ENCODE data around the gene BOD1L1.

The BOD1L1 gene

GRCh38 chr4:13541176-13541604 lies 86.3 kb downstream of the BOD1L1 start:
- no peak for TF ChIP-seq NFIC (IDR thresholded peaks at IDR 0.05)
- no peak for TF ChIP-seq YY1 (IDR thresholded peaks at IDR 0.05; ENCODE audit: low read depth)
- no peak for TF ChIP-seq CREB1 (IDR thresholded peaks at IDR 0.05; ENCODE audit: low read depth)
- no peak for TF ChIP-seq TAF1 (IDR thresholded peaks at IDR 0.05; ENCODE audit: low read depth)

GRCh38 chr4:13540446-13541175 lies 86.9 kb downstream of the BOD1L1 start:
- TF ChIP-seq ZBTB7A (IDR thresholded peaks at IDR 0.05; ENCODE audit: low read depth): no peak
- no peak for TF ChIP-seq USF1 (IDR thresholded peaks at IDR 0.05)
- no peak for TF ChIP-seq EP300 (IDR thresholded peaks at IDR 0.05; ENCODE audit: borderline replicate concordance)
- no peak for TF ChIP-seq REST (IDR thresholded peaks at IDR 0.05; ENCODE audit: low read depth)
- TF ChIP-seq EGR1 (IDR thresholded peaks at IDR 0.05): no peak
- no peak for TF ChIP-seq FOXM1 (IDR thresholded peaks at IDR 0.05; ENCODE audit: borderline replicate concordance, low read depth)
- TF ChIP-seq TCF12 (IDR thresholded peaks at IDR 0.05; ENCODE audit: low read depth): no peak
- no peak for TF ChIP-seq RAD21 (IDR thresholded peaks at IDR 0.05; ENCODE audit: low read depth)
- TF ChIP-seq TEAD4 (IDR thresholded peaks at IDR 0.05): no peak
- no peak for TF ChIP-seq YY1 (IDR thresholded peaks at IDR 0.05; ENCODE audit: low read depth)
- no peak for TF ChIP-seq NFIC (IDR thresholded peaks at IDR 0.05)
- no peak for TF ChIP-seq CREB1 (IDR thresholded peaks at IDR 0.05; ENCODE audit: low read depth)
- TF ChIP-seq TAF1 (IDR thresholded peaks at IDR 0.05; ENCODE audit: low read depth): no peak
- TF ChIP-seq CEBPB (IDR thresholded peaks at IDR 0.05): no peak

- no peak for TF ChIP-seq NFIC (IDR thresholded peaks at IDR 0.05)
- no peak for TF ChIP-seq CEBPB (IDR thresholded peaks at IDR 0.05)
- TF ChIP-seq TCF12 (IDR thresholded peaks at IDR 0.05; ENCODE audit: low read depth): no peak
- TF ChIP-seq EGR1 (IDR thresholded peaks at IDR 0.05): no peak
- TF ChIP-seq YY1 (IDR thresholded peaks at IDR 0.05; ENCODE audit: low read depth): no peak
- TF ChIP-seq RAD21 (IDR thresholded peaks at IDR 0.05; ENCODE audit: low read depth): no peak
- TF ChIP-seq ZBTB7A (IDR thresholded peaks at IDR 0.05; ENCODE audit: low read depth): no peak
- no peak for TF ChIP-seq EP300 (IDR thresholded peaks at IDR 0.05; ENCODE audit: borderline replicate concordance)
These were observed 87.7 kb downstream of the BOD1L1 start for GRCh38 chr4:13539619-13540445.

- TF ChIP-seq TCF12 (IDR thresholded peaks at IDR 0.05; ENCODE audit: low read depth) (no peak), ZBTB7A (IDR thresholded peaks at IDR 0.05; ENCODE audit: low read depth) (no peak), CEBPB (IDR thresholded peaks at IDR 0.05) (no peak), TAF1 (IDR thresholded peaks at IDR 0.05; ENCODE audit: low read depth) (no peak), MAX (IDR thresholded peaks at IDR 0.05) (no peak), REST (IDR thresholded peaks at IDR 0.05; ENCODE audit: low read depth) (no peak), FOXM1 (IDR thresholded peaks at IDR 0.05; ENCODE audit: borderline replicate concordance, low read depth) (no peak), TEAD4 (IDR thresholded peaks at IDR 0.05) (no peak), EP300 (IDR thresholded peaks at IDR 0.05; ENCODE audit: borderline replicate concordance) (no peak), EGR1 (IDR thresholded peaks at IDR 0.05) (no peak), RAD21 (IDR thresholded peaks at IDR 0.05; ENCODE audit: low read depth) (no peak), NFIC (IDR thresholded peaks at IDR 0.05) (no peak), YY1 (IDR thresholded peaks at IDR 0.05; ENCODE audit: low read depth) (no peak), CREB1 (IDR thresholded peaks at IDR 0.05; ENCODE audit: low read depth) (no peak), USF1 (IDR thresholded peaks at IDR 0.05) (no peak)
These were observed 88.4 kb downstream of the BOD1L1 start for GRCh38 chr4:13539047-13539618.

- no peak for TF ChIP-seq YY1 (IDR thresholded peaks at IDR 0.05; ENCODE audit: low read depth)
- no peak for TF ChIP-seq EGR1 (IDR thresholded peaks at IDR 0.05)
- TF ChIP-seq EP300 (IDR thresholded peaks at IDR 0.05; ENCODE audit: borderline replicate concordance): no peak
- TF ChIP-seq FOXM1 (IDR thresholded peaks at IDR 0.05; ENCODE audit: borderline replicate concordance, low read depth): no peak
- TF ChIP-seq TAF1 (IDR thresholded peaks at IDR 0.05; ENCODE audit: low read depth): no peak
- TF ChIP-seq RAD21 (IDR thresholded peaks at IDR 0.05; ENCODE audit: low read depth): no peak
- TF ChIP-seq TEAD4 (IDR thresholded peaks at IDR 0.05): no peak
- no peak for TF ChIP-seq TCF12 (IDR thresholded peaks at IDR 0.05; ENCODE audit: low read depth)
- no peak for TF ChIP-seq NFIC (IDR thresholded peaks at IDR 0.05)
- TF ChIP-seq USF1 (IDR thresholded peaks at IDR 0.05): no peak
- no peak for TF ChIP-seq CEBPB (IDR thresholded peaks at IDR 0.05)
- no peak for TF ChIP-seq CREB1 (IDR thresholded peaks at IDR 0.05; ENCODE audit: low read depth)
- TF ChIP-seq REST (IDR thresholded peaks at IDR 0.05; ENCODE audit: low read depth): no peak
- TF ChIP-seq ZBTB7A (IDR thresholded peaks at IDR 0.05; ENCODE audit: low read depth): no peak
- no peak for TF ChIP-seq MAX (IDR thresholded peaks at IDR 0.05)
These were observed 89.0 kb downstream of the BOD1L1 start for GRCh38 chr4:13538427-13538973.
